ENCODE measurements around the gene ENKD1. TPM values are rescaled to one million over a fixed set of nuclear protein-coding genes. Genes with fewer than 3 reads are reported as not detected.

ENKD1 gene
- total RNA-seq, 1 donor from 2014 or later, result 9.6 TPM

DNA sequence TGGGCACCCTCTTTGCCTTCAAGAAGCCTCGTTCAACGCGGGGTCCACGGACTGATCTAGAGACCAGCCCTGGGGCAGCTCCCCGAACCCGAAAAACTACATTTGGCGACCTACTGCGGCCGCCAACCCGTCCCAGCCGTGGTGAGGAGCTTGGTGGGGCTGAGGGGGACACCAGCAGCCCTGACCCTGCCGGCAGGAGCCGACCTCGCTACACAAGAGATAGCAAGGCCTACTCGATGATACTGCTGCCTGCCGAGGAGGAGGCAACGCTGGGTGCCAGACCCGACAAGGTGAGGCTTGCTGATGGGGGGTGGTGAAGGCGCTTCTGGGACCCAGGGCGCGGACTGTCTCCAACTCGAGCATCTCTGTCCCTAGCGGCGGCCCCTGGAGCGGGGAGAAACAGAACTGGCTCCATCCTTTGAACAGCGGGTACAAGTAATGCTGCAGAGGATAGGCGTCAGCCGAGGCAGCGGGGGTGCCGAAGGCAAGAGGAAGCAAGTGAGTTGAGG is 12.1 kb downstream of the ENKD1 start:
- no peak for TF ChIP-seq CTCF (IDR thresholded peaks at IDR 0.05; ENCODE audit: borderline replicate concordance)
- no peak for DNase-seq
- intact Hi-C loops (cut with micrococcal nuclease), result no loop called here

DNA sequence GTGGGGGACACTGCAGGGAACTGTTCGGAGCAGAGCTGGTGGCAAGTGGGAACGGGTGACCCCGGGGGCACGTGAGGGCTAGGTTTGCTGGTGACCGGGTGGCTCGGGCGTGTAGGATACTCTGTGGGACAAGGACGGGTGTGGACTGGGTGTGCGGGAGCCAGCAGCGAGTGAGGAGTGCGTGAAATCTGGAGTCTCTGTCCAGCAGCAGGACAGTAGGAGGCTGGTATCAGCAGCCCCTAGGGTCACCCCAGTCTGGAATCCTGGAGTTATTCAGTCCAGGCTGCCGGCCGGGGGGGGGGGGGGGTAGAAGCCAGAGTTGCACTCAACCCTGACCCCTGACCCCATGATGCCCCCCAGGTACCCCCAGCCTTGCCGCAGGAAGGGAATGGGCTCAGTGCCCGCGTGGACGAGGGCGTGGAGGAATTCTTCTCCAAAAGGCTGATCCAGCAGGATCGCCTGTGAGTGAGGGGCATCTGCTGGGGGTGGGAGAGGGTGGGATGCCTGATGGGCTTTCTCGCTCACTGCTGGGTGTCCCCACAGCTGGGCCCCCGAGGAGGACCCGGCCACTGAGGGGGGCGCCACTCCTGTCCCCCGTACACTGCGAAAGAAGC is 12.7 kb downstream of the ENKD1 start:
- H3K9me3 ChIP-seq (replicated peaks), result no peaks in the 10 kb centered on the region
- H3K36me3 ChIP-seq, result peaks cover 6% of the 10 kb centered on the region
- H3K4me3 ChIP-seq, result peak overlapping the region; percentile 60
- intact Hi-C loops (cut with micrococcal nuclease), result no loop called here
- H3K4me1 ChIP-seq, result peaks cover 28% of the 10 kb centered on the region
- no peak for TF ChIP-seq CTCF (IDR thresholded peaks at IDR 0.05; ENCODE audit: borderline replicate concordance)
- peaks cover 74% of the 10 kb centered on the region for H3K27me3 ChIP-seq (ENCODE audit: low read depth)
- no peak for DNase-seq
- H3K27ac ChIP-seq (replicated peaks), result no peak overlapping the region

More for the DNA sequence above, 12.1 kb downstream of the ENKD1 start:
- peaks cover 28% of the 10 kb centered on the region for H3K4me1 ChIP-seq
- H3K4me3 ChIP-seq, result no peak overlapping the region
- H3K27me3 ChIP-seq (ENCODE audit: low read depth), result peaks cover 69% of the 10 kb centered on the region
- H3K9me3 ChIP-seq (replicated peaks), result no peaks in the 10 kb centered on the region
- no peak overlapping the region for H3K27ac ChIP-seq (replicated peaks)
- peaks cover 6% of the 10 kb centered on the region for H3K36me3 ChIP-seq

DNA sequence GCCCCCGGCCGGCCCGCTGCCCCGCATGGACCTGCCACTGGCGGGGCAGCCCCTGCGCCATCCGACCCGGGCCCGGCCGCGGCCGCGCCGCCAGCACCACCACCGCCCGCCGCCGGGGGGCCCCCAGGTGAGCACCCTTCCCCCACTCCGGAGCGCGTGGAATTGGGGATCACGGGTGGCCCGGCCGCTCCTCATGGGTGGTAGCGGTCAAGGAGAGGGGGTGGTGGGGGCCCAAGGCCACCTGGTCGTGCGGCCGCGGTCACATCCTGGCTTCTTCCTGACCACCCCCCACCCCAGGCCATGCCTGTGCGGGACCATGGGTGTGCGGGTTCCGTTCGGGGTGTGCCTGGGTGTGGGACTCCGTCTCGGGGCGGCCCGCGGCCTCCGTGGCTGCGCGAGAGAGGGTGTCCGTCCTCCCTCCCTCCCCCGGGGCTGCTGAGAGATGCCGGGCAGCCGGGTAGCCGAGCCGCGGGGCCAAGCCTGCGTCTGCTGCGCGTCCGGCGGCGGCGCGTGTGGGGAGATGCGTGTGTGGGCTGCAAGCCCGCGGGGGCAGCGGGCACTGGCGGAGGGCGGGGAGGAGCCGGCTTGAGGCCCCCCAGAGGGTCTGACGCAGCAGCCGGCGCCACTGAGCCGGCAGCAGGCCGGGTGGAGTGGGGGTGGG is 13.3 kb downstream of the ENKD1 start:
- no peak overlapping the region for H3K27ac ChIP-seq (replicated peaks)
- peak overlapping the region; percentile 60 for H3K4me3 ChIP-seq
- no peak for TF ChIP-seq CTCF (IDR thresholded peaks at IDR 0.05; ENCODE audit: borderline replicate concordance)
- peaks cover 6% of the 10 kb centered on the region for H3K36me3 ChIP-seq
- intact Hi-C loops (cut with micrococcal nuclease), result no loop called here
- peaks cover 81% of the 10 kb centered on the region for H3K27me3 ChIP-seq (ENCODE audit: low read depth)
- DNase-seq, result no peak
- H3K9me3 ChIP-seq (replicated peaks), result no peaks in the 10 kb centered on the region
- H3K4me1 ChIP-seq, result peaks cover 30% of the 10 kb centered on the region

GRCh38 chr16:67652578-67653127 is 13.9 kb downstream of the ENKD1 start:
- no peak for DNase-seq
- peaks cover 6% of the 10 kb centered on the region for H3K36me3 ChIP-seq
- peaks cover 33% of the 10 kb centered on the region for H3K4me1 ChIP-seq
- H3K27me3 ChIP-seq (ENCODE audit: low read depth), result peaks cover 87% of the 10 kb centered on the region
- H3K27ac ChIP-seq (replicated peaks), result no peak overlapping the region
- no peak for TF ChIP-seq CTCF (IDR thresholded peaks at IDR 0.05; ENCODE audit: borderline replicate concordance)
- no peaks in the 10 kb centered on the region for H3K9me3 ChIP-seq (replicated peaks)
- peak overlapping the region; percentile 60 for H3K4me3 ChIP-seq
- intact Hi-C loops (cut with micrococcal nuclease), result no loop called here

- Histone ChIP-seq H3K36me3 (peaks cover 2% of the 10 kb centered on the region), H3K4me3 (no peak overlapping the region), H3K4me1 (peaks cover 33% of the 10 kb centered on the region), H3K27me3 (ENCODE audit: low read depth) (peaks cover 95% of the 10 kb centered on the region), H3K27ac (replicated peaks) (no peak overlapping the region), H3K9me3 (replicated peaks) (no peaks in the 10 kb centered on the region)
- intact Hi-C loops (cut with micrococcal nuclease), result no loop called here
- TF ChIP-seq CTCF (IDR thresholded peaks at IDR 0.05; ENCODE audit: borderline replicate concordance), result no peak
- DNase-seq, result no peak
Measured at GRCh38 chr16:67651847-67652246, 14.7 kb downstream of the ENKD1 start.

Data from left ventricle myocardium inferior (tissue), 1 donor.